ENCODE measurements around the gene AMDHD2.
"Not testable (repeated sequence)": the region's sequence is repeated elsewhere in the genome, so short reads cannot be mapped to it uniquely, and the experiment has no call there.

The AMDHD2 gene

DNA sequence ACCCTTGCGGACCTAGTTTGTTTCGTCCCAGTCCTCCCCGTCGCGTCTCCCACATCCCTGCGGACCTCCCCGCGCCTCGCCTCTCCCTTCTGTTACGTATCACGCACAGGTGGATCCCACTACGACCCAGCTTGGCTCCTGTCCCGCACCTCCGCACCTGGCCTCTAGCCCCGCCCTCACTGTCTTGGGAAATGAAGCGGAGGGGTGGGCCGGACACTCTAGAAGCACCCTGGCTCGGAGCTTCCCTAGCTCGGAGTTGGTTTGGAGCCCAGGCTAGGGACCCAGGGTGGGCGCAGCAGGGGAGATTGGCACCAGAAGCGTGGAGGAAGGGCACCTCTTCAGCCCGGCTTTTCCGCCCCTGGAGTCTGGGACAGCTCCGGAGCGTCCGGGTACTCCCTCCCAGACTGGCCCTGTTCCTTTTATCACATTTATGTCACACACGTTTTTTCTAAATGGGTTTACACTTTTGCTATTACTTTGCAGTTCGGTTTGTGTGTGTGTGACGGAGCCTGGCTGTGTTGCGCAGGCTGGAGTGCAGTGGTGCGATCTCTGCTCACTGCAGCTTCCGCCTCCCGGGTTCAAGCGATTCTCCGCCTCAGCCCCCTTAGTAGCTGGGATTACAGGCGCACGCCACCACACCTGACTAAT lies 12.4 kb downstream of the AMDHD2 start:
- ChIA-PET POLR2A (interaction anchor here (0.6 to 1.3 kb wide), 6 partner anchors 10 to 1811 kb away, joined by 3 to 6 read pairs (median 4); partner anchors contain the start of gene AMDHD2), CTCF (interaction anchor here (1.3 kb wide), 1 partner anchor 13 kb away, joined by 3 read pairs; no protein-coding TSS in a partner anchor)
- no peak for DNase-seq (ENCODE audit: extremely low spot score)

DNA sequence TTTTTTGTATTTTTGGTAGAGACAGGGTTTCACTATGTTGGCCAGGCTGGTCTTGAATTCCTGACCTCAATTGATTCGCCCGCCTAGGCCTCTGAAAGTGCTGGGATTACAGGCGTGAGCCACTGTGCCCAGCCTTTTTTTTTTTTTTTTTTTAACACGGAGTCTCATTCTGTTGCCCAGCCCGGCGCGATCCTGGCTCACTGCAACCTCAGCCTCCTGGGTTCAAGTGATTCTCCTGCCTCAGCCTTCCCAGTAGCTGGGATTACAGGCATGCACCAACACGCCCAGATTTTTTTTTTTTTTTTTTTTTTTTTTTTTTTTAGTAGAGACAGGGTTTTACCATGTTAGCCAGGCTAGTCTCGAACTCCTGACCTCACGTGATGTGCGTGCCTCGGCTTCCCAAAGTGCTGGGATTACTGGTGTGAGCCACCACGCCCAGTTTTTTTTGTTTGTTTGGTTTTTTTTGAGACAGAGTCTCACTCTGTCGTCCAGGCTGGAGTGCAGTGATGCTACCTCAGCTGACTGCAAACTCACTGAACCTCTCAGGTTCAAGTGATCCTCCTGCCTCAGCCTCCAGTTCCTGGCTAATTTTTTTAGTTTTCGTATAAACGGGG lies 13.1 kb downstream of the AMDHD2 start:
- CTCF ChIA-PET: interaction anchor here (1.3 kb wide), 1 partner anchor 12 kb away, joined by 3 read pairs; no protein-coding TSS in a partner anchor
- not testable (repeated sequence) for DNase-seq (ENCODE audit: extremely low spot score)
- POLR2A ChIA-PET: interaction anchor here (0.6 to 1.3 kb wide), 4 partner anchors 11 to 1810 kb away, joined by 3 to 6 read pairs (median 5); partner anchors contain the start of gene AMDHD2

More for the DNA sequence above, 12.4 kb downstream of the AMDHD2 start:
- TF ChIP-seq, protein P1, sequence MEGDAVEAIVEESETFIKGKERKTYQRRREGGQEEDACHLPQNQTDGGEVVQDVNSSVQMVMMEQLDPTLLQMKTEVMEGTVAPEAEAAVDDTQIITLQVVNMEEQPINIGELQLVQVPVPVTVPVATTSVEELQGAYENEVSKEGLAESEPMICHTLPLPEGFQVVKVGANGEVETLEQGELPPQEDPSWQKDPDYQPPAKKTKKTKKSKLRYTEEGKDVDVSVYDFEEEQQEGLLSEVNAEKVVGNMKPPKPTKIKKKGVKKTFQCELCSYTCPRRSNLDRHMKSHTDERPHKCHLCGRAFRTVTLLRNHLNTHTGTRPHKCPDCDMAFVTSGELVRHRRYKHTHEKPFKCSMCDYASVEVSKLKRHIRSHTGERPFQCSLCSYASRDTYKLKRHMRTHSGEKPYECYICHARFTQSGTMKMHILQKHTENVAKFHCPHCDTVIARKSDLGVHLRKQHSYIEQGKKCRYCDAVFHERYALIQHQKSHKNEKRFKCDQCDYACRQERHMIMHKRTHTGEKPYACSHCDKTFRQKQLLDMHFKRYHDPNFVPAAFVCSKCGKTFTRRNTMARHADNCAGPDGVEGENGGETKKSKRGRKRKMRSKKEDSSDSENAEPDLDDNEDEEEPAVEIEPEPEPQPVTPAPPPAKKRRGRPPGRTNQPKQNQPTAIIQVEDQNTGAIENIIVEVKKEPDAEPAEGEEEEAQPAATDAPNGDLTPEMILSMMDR (IDR thresholded peaks at IDR 0.05; ENCODE audit: control extremely low read depth, extremely low read depth, low read depth, missing control alignments): no peak

DNA sequence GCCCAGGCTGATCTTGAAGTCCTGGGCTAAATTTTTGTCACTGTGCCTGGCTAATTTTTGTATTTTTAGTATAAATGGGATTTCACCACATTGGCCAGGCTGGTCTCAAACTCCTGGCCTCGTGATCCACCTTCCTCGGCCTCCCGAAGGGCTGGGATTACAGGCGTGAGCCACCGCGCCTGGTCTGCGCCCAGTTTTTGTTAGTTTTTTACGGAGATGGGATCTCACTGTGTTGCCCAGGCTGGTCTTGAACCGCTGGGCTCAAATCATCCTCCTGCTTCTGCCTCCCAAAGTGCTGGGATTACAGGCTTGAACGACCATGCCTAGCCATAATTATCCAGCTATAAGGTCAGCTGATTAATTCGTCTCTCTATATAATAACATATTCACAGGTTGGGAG lies 13.7 kb downstream of the AMDHD2 start:
- POLR2A ChIA-PET: no interaction called here
- DNase-seq (ENCODE audit: extremely low spot score): no peak
- TF ChIP-seq, protein P1 (IDR thresholded peaks at IDR 0.05; ENCODE audit: control extremely low read depth, extremely low read depth, low read depth, missing control alignments): no peak
- CTCF ChIA-PET: no interaction called here

DNA sequence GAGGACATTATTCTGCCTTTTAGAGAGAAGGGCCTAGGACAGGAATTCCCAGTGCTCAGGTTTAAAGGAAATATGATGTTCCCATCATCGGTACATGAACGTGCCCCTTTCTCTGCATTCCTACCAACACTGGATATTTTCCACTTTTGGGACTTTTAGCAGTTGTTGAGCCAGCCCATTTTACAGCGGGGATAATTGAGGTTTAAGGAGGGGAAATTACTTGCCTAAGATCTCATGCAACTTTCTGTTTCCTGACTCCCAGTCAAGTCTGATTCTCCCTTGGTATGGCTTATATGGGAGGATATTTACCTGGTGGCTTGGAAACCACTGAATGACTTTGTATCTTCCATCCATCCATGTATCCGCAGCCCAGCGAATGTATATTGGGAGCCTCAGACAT lies 14.2 kb downstream of the AMDHD2 start:
- CTCF ChIA-PET; DNase-seq (ENCODE audit: extremely low spot score); POLR2A ChIA-PET: not testable (repeated sequence)

DNA sequence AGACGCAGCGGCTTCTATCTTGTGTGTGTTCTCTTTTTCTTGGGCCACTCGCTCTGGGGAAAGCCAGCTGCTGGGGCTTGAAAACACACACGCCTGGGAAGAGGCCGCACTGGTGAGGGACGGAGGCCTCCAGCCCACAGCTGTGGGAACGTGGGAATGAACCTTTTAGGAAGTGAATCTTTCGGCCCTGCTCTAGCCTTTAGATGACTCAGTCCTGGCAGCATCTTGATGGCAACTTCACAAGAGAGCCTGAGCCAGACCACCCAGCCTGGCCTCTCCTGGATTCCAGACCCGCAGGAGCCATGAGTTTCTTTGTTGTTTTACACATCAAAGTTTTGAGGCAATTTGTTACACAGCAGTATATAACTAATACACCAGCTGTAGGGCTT lies 15.4 kb downstream of the AMDHD2 start:
- ChIA-PET POLR2A (no interaction called here), CTCF (no interaction called here)
- no peak for DNase-seq (ENCODE audit: extremely low spot score)
- TF ChIP-seq, protein P1 (IDR thresholded peaks at IDR 0.05; ENCODE audit: control extremely low read depth, extremely low read depth, low read depth, missing control alignments): no peak

DNA sequence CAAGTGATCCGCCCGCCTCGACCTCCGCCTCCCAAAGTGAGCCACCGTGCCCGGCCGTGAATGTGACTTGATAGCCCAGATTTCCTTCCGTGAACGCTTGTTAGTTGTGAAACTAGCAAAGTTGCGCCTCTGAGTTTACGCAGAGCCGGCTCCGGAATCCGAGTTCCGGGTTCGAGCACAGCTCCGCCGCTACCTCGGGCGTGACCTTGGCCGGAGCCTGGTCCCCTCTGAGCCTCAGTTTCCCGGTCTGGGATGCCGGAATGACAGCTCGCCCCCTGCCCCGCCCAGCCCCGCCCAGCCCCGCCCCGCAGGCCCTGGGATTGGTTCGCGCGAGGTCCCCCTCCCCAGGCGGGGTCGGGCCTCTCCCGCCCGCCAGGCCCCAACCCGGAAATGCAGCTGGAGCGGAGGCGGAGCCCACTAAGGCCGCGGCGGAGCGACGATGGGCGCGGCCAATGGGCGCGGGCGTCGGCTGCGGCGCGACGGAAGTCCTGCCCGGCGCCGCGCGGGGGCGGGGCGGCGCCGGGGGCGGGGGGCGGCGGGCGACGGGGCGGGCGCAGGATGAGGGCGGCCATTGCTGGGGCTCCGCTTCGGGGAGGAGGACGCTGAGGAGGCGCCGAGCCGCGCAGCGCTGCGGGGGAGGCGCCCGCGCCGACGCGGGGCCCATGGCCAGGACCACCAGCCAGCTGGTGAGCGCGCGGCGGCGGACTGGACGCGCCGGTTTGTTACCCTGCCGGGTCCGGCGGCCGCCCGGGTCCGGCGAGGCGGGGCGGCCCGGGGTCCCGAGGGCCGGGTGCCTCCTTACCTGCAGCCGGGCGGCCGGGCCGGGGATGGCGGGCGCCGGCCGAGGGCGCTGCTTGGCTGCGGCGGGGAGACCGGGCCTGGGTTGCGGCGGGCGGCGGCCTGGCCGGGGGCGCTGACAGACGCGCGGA lies 17.5 kb downstream of the AMDHD2 start, which contains the start of gene PDPK1:
Gene PDPK1, plus strand, starts transcription at position 571 of the 929 bp plus-strand sequence. Its CDS starts 92 bp downstream, at position 663.
- TF ChIP-seq, protein P1 (IDR thresholded peaks at IDR 0.05; ENCODE audit: control extremely low read depth, extremely low read depth, low read depth, missing control alignments): no peak
- ChIA-PET POLR2A (no interaction called here), CTCF (no interaction called here)
- peak; percentile 96 for DNase-seq (ENCODE audit: extremely low spot score)

DNA sequence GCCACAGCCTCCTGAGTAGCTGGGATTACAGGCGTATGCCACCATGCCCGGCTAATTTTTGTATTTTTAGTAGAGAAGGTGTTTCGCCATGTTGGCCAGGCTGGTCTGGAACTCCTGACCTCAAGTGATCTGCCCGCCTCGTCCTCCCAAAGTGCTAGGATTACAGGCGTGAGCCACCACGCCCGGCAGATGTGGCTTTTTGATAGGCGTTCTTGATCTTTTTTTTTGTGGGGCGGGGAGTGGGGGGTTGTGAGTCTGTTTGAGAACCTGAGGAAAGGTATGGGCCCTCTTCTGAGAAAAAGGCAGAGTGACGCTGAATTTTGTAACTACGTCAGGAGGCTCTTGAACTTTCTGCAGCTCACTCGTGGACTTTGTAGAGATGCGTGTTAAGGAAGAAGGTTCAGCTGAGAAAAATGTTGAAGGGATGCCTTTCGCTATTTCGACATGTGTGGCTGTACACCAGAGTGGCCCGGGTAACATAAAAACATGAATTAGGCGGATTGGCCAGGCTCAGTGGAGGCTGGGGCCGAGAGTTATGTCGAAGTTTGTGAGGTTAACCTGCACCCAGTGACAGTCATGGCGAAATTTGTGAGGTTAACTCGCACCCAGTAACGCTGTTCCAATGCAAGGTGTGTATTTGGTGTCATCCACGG lies 19.1 kb downstream of the AMDHD2 start:
- CTCF ChIA-PET; DNase-seq (ENCODE audit: extremely low spot score); POLR2A ChIA-PET: not testable (repeated sequence)

All from GM10248 (cell line).